HG02840 (cell line): ENCODE results near the gene DOK5.

Experiments
- ATAC-seq: cut with Tn5 transposase; IDR thresholded peaks from one replicate; pipeline ENCODE4 v1.9.1; 2021; ENCODE audit warnings: mild to moderate bottlenecking, moderate library complexity, moderate number of reproducible peaks; ENCODE audit not compliant: unreplicated experiment, low FRiP score

DOK5 gene

DNA sequence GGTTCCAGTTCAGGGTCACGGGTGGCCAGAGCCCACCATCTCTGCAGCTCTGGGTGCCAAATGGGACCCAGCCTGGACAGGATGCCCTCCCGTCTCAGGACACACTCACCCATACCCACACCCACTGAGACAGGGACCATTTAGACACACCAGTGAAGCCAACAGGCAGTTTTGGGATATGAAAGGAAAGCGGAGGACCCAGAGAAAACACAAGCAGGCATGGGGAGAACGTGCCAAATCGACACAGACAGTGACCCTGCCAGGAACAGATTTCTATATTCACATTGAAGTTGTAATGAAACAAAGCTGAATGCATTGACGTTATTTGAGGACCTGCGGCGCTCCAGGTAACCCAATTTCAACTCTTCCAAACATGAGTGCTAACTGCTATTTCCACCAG is 164.5 kb downstream of the DOK5 start:
- no peak for ATAC-seq

- no peak for ATAC-seq
These were observed 165.4 kb downstream of the DOK5 start for GRCh38 chr20:54640800-54641199.

- no peak for ATAC-seq
These were observed 167.7 kb downstream of the DOK5 start for GRCh38 chr20:54642864-54643667.

- no peak for ATAC-seq
These were observed 168.4 kb downstream of the DOK5 start for GRCh38 chr20:54643761-54644160.

DNA sequence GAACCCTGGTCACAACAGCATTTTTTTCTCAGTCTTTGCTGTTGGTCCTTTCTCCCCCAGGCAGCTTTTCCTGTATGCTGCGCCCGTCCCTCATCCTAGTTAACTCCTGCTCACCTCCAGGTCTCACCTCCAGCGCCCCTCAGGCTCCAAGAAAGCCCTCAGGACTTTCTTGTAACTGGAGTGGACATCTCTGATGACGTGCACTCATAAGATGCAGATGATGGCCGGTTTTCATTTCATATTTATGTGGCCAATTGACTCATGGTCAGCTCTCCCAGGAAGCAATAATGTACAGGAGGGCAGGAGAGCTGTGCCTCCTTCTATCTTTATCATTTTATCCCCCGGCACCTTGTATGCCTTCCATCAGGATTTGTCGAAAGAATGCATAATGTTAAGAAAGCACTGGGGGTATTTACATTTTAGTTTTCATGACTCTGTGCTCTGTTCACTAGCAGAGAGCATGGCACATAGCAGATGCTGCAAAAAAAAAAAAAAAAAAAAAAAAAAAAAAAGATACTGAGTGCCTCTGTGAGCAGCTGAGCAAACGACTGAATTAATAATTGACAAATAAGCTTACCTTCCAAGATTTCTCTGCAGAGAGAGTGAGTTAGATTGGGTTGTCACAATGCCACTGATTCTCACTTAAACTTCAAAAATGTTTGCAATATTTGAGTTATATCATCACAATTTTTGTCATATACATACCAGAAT is 170.2 kb downstream of the DOK5 start:
- no peak for ATAC-seq

DNA sequence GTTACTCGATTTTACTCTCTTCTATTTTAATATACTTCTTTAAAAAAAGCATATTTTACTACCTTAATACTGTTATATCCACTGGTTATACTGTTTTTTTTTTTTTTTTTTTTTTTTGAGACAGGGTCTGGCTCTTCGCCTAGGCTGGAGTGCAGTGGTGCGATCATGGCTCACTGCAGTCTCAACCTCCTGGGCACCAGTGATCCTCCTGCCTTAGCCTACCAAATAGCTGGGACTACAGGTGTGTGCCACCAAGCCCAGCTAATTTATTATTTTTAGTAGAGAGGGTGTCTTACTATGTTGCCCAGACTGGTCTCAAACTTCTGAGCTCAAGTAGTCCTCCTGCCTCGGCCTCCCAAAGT is 170.7 kb downstream of the DOK5 start:
- no peak for ATAC-seq

GRCh38 chr20:54648421-54649142 is 173.2 kb downstream of the DOK5 start:
- no peak for ATAC-seq

- ATAC-seq = no peak
These were observed 174.1 kb downstream of the DOK5 start for GRCh38 chr20:54649511-54649962.

DNA sequence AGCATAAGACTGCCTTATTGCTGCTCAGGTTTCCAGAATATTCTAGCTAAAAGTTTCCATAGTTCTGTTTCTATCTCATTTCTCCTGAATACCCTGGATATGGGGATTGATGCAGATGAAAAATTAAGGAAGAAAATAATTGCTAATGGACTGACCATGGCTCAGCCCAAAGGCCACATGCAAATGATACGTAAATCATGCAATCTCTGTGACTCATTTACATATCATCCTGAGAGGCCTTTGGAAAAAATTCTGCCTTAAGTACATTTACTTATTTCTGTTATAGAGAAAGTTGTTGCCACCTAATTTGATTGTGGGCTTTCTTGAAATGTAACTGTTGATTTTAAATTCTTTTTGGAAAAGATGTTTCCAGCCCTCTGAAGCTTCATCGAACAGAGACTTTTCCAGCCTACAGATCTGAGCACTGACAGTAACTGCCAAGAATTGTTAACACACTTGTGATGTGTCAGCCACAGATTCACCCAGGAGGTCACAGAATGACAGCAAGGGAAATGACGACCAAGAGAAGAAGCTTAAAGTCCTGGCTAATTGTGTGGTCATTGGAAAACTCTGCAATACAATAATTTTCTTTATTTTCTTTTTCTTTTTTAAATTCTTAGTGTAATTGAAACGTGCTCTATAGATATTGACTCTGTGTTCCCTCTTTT is 174.8 kb downstream of the DOK5 start:
- no peak for ATAC-seq

- no peak for ATAC-seq
These were observed 175.9 kb downstream of the DOK5 start for GRCh38 chr20:54651252-54651651.

GRCh38 chr20:54654450-54654849 is 179.1 kb downstream of the DOK5 start:
- no peak for ATAC-seq

GRCh38 chr20:54657268-54657826 is 182.0 kb downstream of the DOK5 start:
- ATAC-seq = no peak

GRCh38 chr20:54658525-54658924 is 183.1 kb downstream of the DOK5 start:
- no peak for ATAC-seq

DNA sequence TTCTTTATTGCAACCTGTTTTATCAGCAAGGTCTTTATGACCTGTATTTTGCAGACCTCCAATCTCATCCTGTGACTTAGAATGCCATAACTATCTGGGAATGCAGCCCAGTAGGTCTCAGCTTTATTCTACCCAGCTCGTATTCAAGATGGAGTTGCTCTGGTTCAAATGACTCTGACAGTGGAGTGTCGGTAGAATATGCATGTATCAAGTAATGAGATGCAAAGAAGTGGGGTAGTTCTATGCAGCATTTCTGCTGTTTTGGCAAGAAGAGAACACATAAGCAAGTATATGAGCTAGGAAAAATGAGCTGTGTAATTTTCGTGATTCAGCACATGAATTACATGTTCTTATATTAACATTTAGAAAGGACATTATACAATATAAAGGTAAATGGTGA is 185.9 kb downstream of the DOK5 start:
- no peak for ATAC-seq

DNA sequence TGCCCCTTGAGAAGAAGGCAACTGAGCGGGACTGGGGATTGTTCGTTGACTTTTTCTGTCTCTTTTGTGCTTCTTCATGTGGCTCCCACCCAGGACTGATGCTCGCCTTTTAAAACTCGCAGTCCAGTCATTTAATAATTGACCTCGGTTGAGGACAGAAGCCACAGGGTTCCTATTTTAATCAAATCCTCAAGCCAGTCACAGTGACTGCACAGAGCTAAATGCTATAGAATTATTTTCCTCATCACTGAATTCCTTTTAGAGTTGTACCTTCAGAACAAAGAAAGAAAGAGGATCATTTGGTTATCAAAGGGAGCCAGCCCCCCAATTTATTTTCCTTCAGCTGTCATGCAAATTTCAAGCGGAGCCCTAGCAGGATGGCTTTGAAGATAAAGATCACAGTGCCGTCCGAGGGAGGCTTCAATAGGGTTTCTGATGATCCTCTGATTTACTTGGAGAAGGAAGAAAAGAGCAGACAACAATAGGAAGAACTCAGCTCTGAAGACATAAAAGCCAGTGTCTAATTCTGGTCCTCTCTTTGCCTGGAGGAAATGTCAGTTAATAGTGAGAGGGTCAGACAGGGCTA is 186.6 kb downstream of the DOK5 start:
- no peak for ATAC-seq

- ATAC-seq = no peak
These were observed 190.4 kb downstream of the DOK5 start for GRCh38 chr20:54665812-54666211.

GRCh38 chr20:54668271-54669039 is 193.1 kb downstream of the DOK5 start:
- peak; percentile 71 for ATAC-seq

DNA sequence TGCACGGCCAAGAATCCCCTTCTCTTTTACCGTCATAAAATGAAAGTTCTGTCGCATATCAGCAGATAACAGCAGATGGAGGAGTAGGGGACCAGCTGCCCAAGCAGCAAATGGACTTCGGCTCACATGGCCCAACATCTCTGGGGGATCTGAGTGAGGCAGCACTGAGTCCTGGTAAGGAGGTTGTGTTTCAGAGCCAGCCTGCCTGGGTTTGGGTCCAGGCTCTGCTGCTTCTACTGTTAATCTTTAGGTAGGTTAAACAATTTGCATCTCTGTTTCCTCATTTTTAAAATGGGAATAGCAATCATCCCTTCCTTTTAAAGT is 193.6 kb downstream of the DOK5 start:
- ATAC-seq = no peak

- no peak for ATAC-seq
These were observed 202.9 kb downstream of the DOK5 start for GRCh38 chr20:54678253-54678652.

- ATAC-seq = no peak
These were observed 205.0 kb downstream of the DOK5 start for GRCh38 chr20:54680439-54680838.
